H1 (cell line): ENCODE measurements around the gene MAPT. TPM values are rescaled to one million over a fixed set of nuclear protein-coding genes. Genes with fewer than 3 reads are reported as not detected.

Experiments used
- CTCF ChIA-PET: fragments of 300-600 bp; sonication (Branson Sonifier 250); formaldehyde crosslinking; loops from one replicate; lab custom pipeline; 2021; ENCODE audit not compliant: partially characterized antibody; lab: Charles Lee
- POLR2A ChIA-PET: fragments of 300-600 bp; sonication (Branson Sonifier 250); formaldehyde crosslinking; loops from one replicate; lab custom pipeline; 2021; ENCODE audit warnings: inconsistent platforms; ENCODE audit not compliant: partially characterized antibody; lab: Charles Lee
- DNase-seq, 2 experiments: peaks; one replicate each; pipeline versions ENCODE4 v3.0.0 to v3.0.0-alpha.2; 2010 to 2022; ENCODE audit warnings: low spot score in 2 of 2, low read depth in 1 of 2, mixed read lengths in 1 of 2
- FAIRE-seq: peaks from 2 replicates; lab custom pipeline; 2011; peaks lifted over from hg19 to GRCh38; lab: Jason Lieb, UNC
- H2AFZ ChIP-seq: 2 replicates; pipeline ENCODE4 v1.8.1; 2012; ENCODE audit warnings: low read length, inconsistent platforms
- H2AK5ac ChIP-seq: 2 replicates; pipeline ENCODE4 v1.6.1; 2013; ENCODE audit warnings: low read depth, low read length
- H2BK120ac ChIP-seq: replicated peaks from 2 replicates; pipeline ENCODE3; 2013; ENCODE audit warnings: low read depth, low read length, inconsistent platforms
- H2BK12ac ChIP-seq: 2 replicates; pipeline ENCODE4 v1.6.1; 2013; ENCODE audit warnings: low read depth, low read length
- H2BK15ac ChIP-seq: 2 replicates; pipeline ENCODE4 v1.6.1; 2013; ENCODE audit warnings: low read length
- H2BK20ac ChIP-seq: 2 replicates; pipeline ENCODE4 v1.6.1; 2013; ENCODE audit warnings: low read length
- H2BK5ac ChIP-seq: 2 replicates; pipeline ENCODE4 v1.6.1; 2013; ENCODE audit warnings: low read depth, low read length
- H3K14ac ChIP-seq: 2 replicates; pipeline ENCODE4 v1.6.1; 2013; ENCODE audit warnings: inconsistent platforms; ENCODE audit not compliant: insufficient read length
- H3K18ac ChIP-seq: 2 replicates; pipeline ENCODE4 v1.6.1; 2013; ENCODE audit warnings: low read length; ENCODE audit errors: extremely low read depth
- H3K23ac ChIP-seq: 2 replicates; pipeline ENCODE4 v1.6.1; 2013; ENCODE audit warnings: inconsistent platforms; ENCODE audit not compliant: insufficient read length
- H3K23me2 ChIP-seq: 2 replicates; pipeline ENCODE4 v1.6.1; 2013; ENCODE audit warnings: low read depth, low read length
- H3K27ac ChIP-seq: 2 replicates; pipeline ENCODE4 v1.6.1; 2011; ENCODE audit warnings: low read depth, low read length, inconsistent platforms
- H3K27me3 ChIP-seq, 4 experiments: replicated peaks in 1 of 4; 1 replicate in 1 of 4; 2 replicates in 3 of 4; pipeline versions ENCODE4 v1.6.1 to v1.8.1; 2011 to 2013; ENCODE audit warnings: low read length in 3 of 4, mild to moderate bottlenecking in 3 of 4, inconsistent platforms in 2 of 4, mixed read lengths in 2 of 4, moderate library complexity in 1 of 4; ENCODE audit not compliant: control insufficient read depth in 3 of 4, insufficient read depth in 3 of 4; ENCODE audit errors: extremely low read depth in 1 of 4
- H3K36me3 ChIP-seq, 4 experiments: 2 replicates each; pipeline versions ENCODE4 v1.6.1 to v1.8.1; 2011 to 2013; ENCODE audit warnings: mild to moderate bottlenecking in 4 of 4, low read length in 3 of 4, moderate library complexity in 2 of 4, control low read depth in 1 of 4, inconsistent platforms in 1 of 4; ENCODE audit not compliant: insufficient read depth in 4 of 4, control insufficient read depth in 2 of 4
- H3K4ac ChIP-seq: replicated peaks from 2 replicates; pipeline ENCODE3; 2013; ENCODE audit warnings: low read length, low read depth, mixed read lengths, inconsistent platforms; ENCODE audit not compliant: insufficient read length
- H3K4me1 ChIP-seq, 4 experiments: replicated peaks in 1 of 4; 1 replicate in 1 of 4; 2 replicates in 3 of 4; pipeline versions ENCODE4 v1.6.1 to v1.8.1; 2011 to 2013; ENCODE audit warnings: low read length in 3 of 4, inconsistent platforms in 2 of 4, mixed read lengths in 1 of 4; ENCODE audit not compliant: insufficient read depth in 4 of 4, control insufficient read depth in 3 of 4
- H3K4me2 ChIP-seq, 2 experiments: 2 replicates each; pipeline versions ENCODE4 v1.6.1 to v1.8.1; 2011 to 2013; ENCODE audit warnings: low read depth in 2 of 2, low read length in 2 of 2, control low read depth in 1 of 2, inconsistent platforms in 1 of 2, mild to moderate bottlenecking in 1 of 2; ENCODE audit not compliant: insufficient read depth in 1 of 2
- H3K4me3 ChIP-seq, 4 experiments: fragments of 200-600, 300-600 bp in 1 of 4; sonication (generic), shearing (Covaris generic), sonication (Bioruptor Twin) in 1 of 4; 2 replicates each; pipeline versions ENCODE4 v1.5.1 to v1.8.1; 2011 to 2016; ENCODE audit warnings: low read length in 4 of 4, low read depth in 3 of 4, control low read depth in 2 of 4, inconsistent platforms in 2 of 4, mild to moderate bottlenecking in 2 of 4, mixed read lengths in 1 of 4, moderate library complexity in 1 of 4; ENCODE audit not compliant: insufficient read depth in 2 of 4; ENCODE audit errors: extremely low read depth in 1 of 4
- H3K56ac ChIP-seq: replicated peaks from 2 replicates; pipeline ENCODE3; 2013; ENCODE audit warnings: low read depth, mild to moderate bottlenecking, mixed read lengths, low read length, inconsistent platforms; ENCODE audit not compliant: insufficient read length
- H3K79me1 ChIP-seq: 2 replicates; pipeline ENCODE4 v1.6.1; 2013; ENCODE audit warnings: low read depth, low read length, control low read depth
- H3K79me2 ChIP-seq, 2 experiments: 2 replicates each; pipeline versions ENCODE4 v1.6.1 to v1.8.1; 2012 to 2013; ENCODE audit warnings: low read length in 2 of 2, mild to moderate bottlenecking in 2 of 2, inconsistent platforms in 1 of 2; ENCODE audit not compliant: insufficient read depth in 2 of 2, control insufficient read depth in 1 of 2
- H3K9ac ChIP-seq, 4 experiments: replicated peaks in 1 of 4; 1 replicate in 1 of 4; 2 replicates in 3 of 4; pipeline versions ENCODE4 v1.6.1 to v1.8.1; 2011 to 2013; ENCODE audit warnings: low read depth in 3 of 4, low read length in 3 of 4, control low read depth in 2 of 4, mild to moderate bottlenecking in 2 of 4, moderate library complexity in 2 of 4, inconsistent platforms in 1 of 4; ENCODE audit errors: extremely low read depth in 1 of 4
- H3K9me3 ChIP-seq, 2 experiments: 2 replicates each; pipeline versions ENCODE4 v1.6.1 to v1.8.1; 2012 to 2013; ENCODE audit warnings: mild to moderate bottlenecking in 2 of 2, moderate library complexity in 2 of 2, control low read depth in 1 of 2, inconsistent platforms in 1 of 2, low read depth in 1 of 2, low read length in 1 of 2, mixed read lengths in 1 of 2; ENCODE audit not compliant: insufficient read depth in 2 of 2
- H4K20me1 ChIP-seq, 2 experiments: replicated peaks in 1 of 2; 2 replicates each; pipeline versions ENCODE3 to v1.8.1; 2011 to 2013; ENCODE audit warnings: inconsistent platforms in 2 of 2, low read length in 2 of 2, mild to moderate bottlenecking in 1 of 2; ENCODE audit not compliant: insufficient read depth in 2 of 2, control insufficient read depth in 1 of 2
- H4K5ac ChIP-seq: 2 replicates; pipeline ENCODE4 v1.6.1; 2013; ENCODE audit warnings: low read length, low read depth, mixed read lengths, inconsistent platforms; ENCODE audit not compliant: insufficient read length
- H4K8ac ChIP-seq: 2 replicates; pipeline ENCODE4 v1.8.0; 2013; ENCODE audit warnings: mild to moderate bottlenecking, moderate library complexity, low read length, inconsistent platforms; ENCODE audit not compliant: insufficient read depth; ENCODE audit errors: extremely low read depth
- H4K91ac ChIP-seq: replicated peaks from 2 replicates; pipeline ENCODE3; 2013; ENCODE audit warnings: low read length, mixed read lengths, inconsistent platforms; ENCODE audit not compliant: insufficient read length
- CEBPB ChIP-seq: IDR thresholded peaks from 2 replicates; pipeline ENCODE4 v1.6.1; 2012; ENCODE audit warnings: low read depth, low read length
- CTBP2 ChIP-seq: IDR thresholded peaks from 2 replicates; pipeline ENCODE4 v1.7.0; 2011; ENCODE audit warnings: borderline replicate concordance, mild to moderate bottlenecking, moderate library complexity, mixed read lengths, low read length; ENCODE audit not compliant: insufficient read depth, insufficient read length
- EGR1 ChIP-seq: IDR thresholded peaks from 2 replicates; pipeline ENCODE4 v1.6.1; 2011; ENCODE audit warnings: low read depth, low read length, borderline replicate concordance
- SRF ChIP-seq: IDR thresholded peaks from 2 replicates; pipeline ENCODE4 v1.6.1; 2011; ENCODE audit warnings: mild to moderate bottlenecking, low read depth, low read length, moderate library complexity
- TAF1 ChIP-seq: IDR thresholded peaks from 2 replicates; pipeline ENCODE4 v1.6.1; 2011; ENCODE audit warnings: mild to moderate bottlenecking, low read depth, low read length
- TEAD4 ChIP-seq: IDR thresholded peaks from 2 replicates; pipeline ENCODE4 v1.6.1; 2012; ENCODE audit warnings: low read depth, low read length, inconsistent platforms, mixed read lengths
- WGBS, 2 experiments: shearing (Covaris generic) in 1 of 2; methylation state at CpG; one replicate each; pipeline versions ENCODE4 v1.1.6 to v1.1.7; 2013 to 2015; ENCODE audit warnings: low lambda C conversion rate in 2 of 2, mixed read lengths in 2 of 2, inconsistent platforms in 1 of 2, low coverage in 1 of 2, missing lambda C conversion rate in 1 of 2; ENCODE audit not compliant: insufficient replicate concordance in 2 of 2, insufficient coverage in 1 of 2, insufficient read length in 1 of 2; ENCODE audit errors: extremely low coverage in 1 of 2, missing lambda C conversion rate in 1 of 2; 5-methylcytosine and 5-hydroxymethylcytosine counted together
- polyA plus RNA-seq, 7 experiments: library from polyadenylated mRNA; depleted of rRNA in 3 of 7; stranded (reverse) in 5 of 7; unstranded in 2 of 7; fragments of >200 nt in 5 of 7; fragments of 200-250 nt in 2 of 7; gene quantifications; 1 replicate in 5 of 7; 2 replicates in 1 of 7; 4 replicates in 1 of 7; pipeline versions ENCODE4 v1.2.1 to v1.2.3, GENCODE V29; 2011 to 2013; ENCODE audit warnings: missing spikeins in 2 of 7, mixed read lengths in 2 of 7
- total RNA-seq: library from RNA; stranded (reverse); fragmentation: NEBNext Ultra II Directional; extraction: Animal tissue kit (Norgen Biotek cat#: 25700); gene quantifications from 2 replicates; pipeline ENCODE4 v1.2.1, GENCODE V29; 2021

MAPT gene
- total and polyA plus RNA-seq, 2 of the 8 experiments (the other 6 are each of a cell fraction or from before 2014, with no cell fraction given) = 0.54 to 1.7 TPM

GRCh38 chr17:45941395-45941794, 47.0 kb downstream of the MAPT start:
- no peak overlapping the region for H3K27ac ChIP-seq
- no peak overlapping the region for H3K18ac ChIP-seq
- H2BK15ac ChIP-seq = no peak overlapping the region
- H3K4me2 ChIP-seq = no peak overlapping the region; a peak in 1 of 4 replicates
- H3K23me2 ChIP-seq = no peaks in the 10 kb centered on the region; the same call in 1 of the 2 replicates
- no peak overlapping the region for H4K5ac ChIP-seq
- H3K79me1 ChIP-seq = no peaks in the 10 kb centered on the region
- no peak overlapping the region for H3K4me3 ChIP-seq
- no peak overlapping the region for H3K23ac ChIP-seq
- H4K91ac ChIP-seq = no peak overlapping the region
- H3K27me3 ChIP-seq = no peaks in the 10 kb centered on the region; a peak in 1 of 7 replicates
- H3K4ac ChIP-seq = no peak overlapping the region
- no peak overlapping the region for H3K56ac ChIP-seq
- no peak overlapping the region for H3K9ac ChIP-seq
- H4K20me1 ChIP-seq = no peaks in the 10 kb centered on the region
- H2BK5ac ChIP-seq = no peak overlapping the region
- H3K9me3 ChIP-seq = no peaks in the 10 kb centered on the region
- H4K8ac ChIP-seq = no peak overlapping the region
- no peak overlapping the region for H3K14ac ChIP-seq
- 29% methylated on average over 1 of the region's 2 CpGs; no CpG with 5 or more reads in 1 of the 2 experiments for WGBS, 2 experiments
- H3K4me1 ChIP-seq = peaks cover 2 to 8% (median 4%) of the 10 kb centered on the region in 4 experiments; a peak in 5 of 7 replicates
- H2BK12ac ChIP-seq = no peak overlapping the region
- H2AK5ac ChIP-seq = no peak overlapping the region
- ChIA-PET POLR2A (no interaction called here), CTCF (no interaction called here)
- no peaks in the 10 kb centered on the region for H3K79me2 ChIP-seq
- H2BK20ac ChIP-seq = no peak overlapping the region
- no peak overlapping the region for H2BK120ac ChIP-seq
- no peak overlapping the region for H2AFZ ChIP-seq
- no peaks in the 10 kb centered on the region for H3K36me3 ChIP-seq
- DNase-seq = no peak
- no peak for FAIRE-seq
- TF ChIP-seq CTBP2 (no peak), EGR1 (no peak), SRF (no peak), TEAD4 (no peak), TAF1 (no peak), CEBPB (no peak)
